HG03354 (cell line): ENCODE measurements around the gene NR0B1.

Experiments used
- ATAC-seq: cut with Tn5 transposase; IDR thresholded peaks from one replicate; pipeline ENCODE4 v1.9.1; 2021; ENCODE audit warnings: mild to moderate bottlenecking; ENCODE audit not compliant: unreplicated experiment, poor library complexity, severe bottlenecking

The NR0B1 gene

DNA sequence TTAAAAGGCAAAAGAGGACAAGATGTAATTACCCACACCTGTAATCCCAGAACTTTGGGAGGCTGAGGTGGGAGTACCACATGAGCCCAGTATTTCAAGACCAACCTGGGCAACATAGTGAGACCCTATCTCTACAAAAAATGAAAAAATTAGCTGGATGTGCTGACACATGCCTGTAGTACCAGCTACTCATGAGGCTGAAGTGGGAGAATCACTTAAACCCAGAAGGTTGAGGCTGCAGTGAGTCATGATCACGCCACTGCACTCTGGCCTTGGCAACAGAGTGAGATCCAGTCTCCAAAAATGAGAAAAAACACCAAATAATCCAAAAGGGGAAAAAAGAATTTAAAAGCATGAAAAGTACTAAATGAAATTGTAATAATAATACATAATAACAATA, 30.8 kb downstream of the NR0B1 start:
- ATAC-seq, result no peak

GRCh38 chrX:30275498-30275897, 33.7 kb downstream of the NR0B1 start:
- ATAC-seq, result no peak

GRCh38 chrX:30270639-30271038, 38.6 kb downstream of the NR0B1 start:
- no peak for ATAC-seq

DNA sequence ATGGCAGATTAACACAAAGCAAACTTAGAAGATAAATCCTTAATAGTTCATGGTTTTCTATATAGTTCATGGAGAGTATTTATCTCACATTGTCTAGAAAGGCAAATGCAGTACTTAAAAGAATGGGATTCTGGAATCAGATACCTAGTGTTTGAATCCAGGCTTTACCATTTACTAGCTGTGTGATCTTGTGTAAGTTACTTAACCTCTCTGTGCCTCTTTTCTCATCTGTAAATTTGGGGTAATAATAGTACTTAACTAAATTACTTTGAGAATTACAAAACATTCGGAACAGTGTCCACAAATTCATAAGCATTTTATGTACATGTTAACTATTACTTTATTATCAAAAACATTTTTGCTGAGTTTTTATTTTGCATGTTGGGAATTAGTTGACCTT, 46.4 kb downstream of the NR0B1 start:
- no peak for ATAC-seq

GRCh38 chrX:30261012-30261411, 48.2 kb downstream of the NR0B1 start:
- ATAC-seq, result no peak

DNA sequence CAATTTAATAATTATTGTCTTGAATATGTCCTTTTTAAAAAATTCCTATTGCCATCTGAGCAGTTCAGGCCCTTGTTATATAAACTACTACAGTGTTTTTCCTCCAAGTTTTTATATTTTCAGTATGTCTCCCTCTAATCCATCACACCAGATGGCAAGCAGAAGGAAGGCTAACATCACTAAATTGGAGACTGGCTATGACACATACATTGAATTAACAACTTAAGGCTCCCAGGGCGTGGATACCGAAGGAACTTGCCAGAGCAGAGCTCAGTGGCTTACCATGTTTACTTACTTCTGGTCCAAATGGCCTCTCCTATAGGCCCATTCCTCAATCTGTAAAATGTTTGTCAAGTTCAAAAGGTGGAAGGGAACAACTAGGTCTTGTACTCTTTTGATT, 49.3 kb downstream of the NR0B1 start:
- no peak for ATAC-seq
